Measurements from ENCODE around the gene TBC1D17.

DNA sequence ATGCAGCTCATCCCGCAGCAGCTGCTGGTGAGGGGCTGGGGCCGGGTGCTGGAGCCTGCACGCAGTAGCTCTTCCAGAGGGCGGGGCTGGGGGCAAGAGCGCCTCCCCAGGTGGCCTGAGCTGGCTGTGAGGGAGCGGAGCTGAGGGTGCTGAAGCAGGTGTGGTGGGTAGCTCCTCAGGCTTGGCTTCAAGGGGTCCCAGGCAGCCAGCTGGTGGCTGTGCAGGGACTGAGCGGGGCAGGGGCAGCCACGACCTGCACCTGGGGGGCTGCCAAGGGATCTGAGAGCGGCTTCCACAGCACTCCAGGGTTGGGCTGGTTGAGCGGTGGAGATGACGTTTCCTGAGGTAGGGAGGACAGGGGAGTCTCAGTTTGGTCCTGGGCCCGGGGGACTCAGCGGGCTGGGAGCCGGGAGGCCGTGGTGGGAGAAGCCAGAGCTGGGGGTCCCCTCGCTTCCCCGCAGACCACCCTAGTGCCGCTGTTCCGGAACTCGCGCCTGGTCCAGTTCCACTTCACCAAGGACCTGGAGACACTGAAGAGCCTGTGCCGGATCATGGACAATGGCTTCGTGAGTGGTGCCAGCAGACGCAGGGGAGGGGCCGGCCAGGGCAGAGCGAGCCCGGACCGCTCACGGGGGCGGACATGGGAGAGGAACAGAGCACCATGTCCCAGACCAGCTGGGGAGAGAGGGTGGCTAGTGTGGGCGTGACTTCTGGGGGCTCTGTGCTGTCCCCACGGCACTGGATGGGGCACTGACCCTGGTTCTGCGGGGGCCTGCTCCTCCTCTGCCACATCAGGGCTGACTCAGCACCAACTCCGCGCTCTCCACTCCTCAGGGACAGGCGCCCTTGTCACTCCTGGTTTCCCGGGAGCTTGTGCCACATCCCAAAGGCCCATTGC, 19.2 kb upstream of the TBC1D17 start:
- TF ChIP-seq POLR2AphosphoS5 (IDR thresholded peaks at IDR 0.05) (no peak), POLR2A (IDR thresholded peaks at IDR 0.05) (no peak)
- TF ChIP-seq, protein P1, sequence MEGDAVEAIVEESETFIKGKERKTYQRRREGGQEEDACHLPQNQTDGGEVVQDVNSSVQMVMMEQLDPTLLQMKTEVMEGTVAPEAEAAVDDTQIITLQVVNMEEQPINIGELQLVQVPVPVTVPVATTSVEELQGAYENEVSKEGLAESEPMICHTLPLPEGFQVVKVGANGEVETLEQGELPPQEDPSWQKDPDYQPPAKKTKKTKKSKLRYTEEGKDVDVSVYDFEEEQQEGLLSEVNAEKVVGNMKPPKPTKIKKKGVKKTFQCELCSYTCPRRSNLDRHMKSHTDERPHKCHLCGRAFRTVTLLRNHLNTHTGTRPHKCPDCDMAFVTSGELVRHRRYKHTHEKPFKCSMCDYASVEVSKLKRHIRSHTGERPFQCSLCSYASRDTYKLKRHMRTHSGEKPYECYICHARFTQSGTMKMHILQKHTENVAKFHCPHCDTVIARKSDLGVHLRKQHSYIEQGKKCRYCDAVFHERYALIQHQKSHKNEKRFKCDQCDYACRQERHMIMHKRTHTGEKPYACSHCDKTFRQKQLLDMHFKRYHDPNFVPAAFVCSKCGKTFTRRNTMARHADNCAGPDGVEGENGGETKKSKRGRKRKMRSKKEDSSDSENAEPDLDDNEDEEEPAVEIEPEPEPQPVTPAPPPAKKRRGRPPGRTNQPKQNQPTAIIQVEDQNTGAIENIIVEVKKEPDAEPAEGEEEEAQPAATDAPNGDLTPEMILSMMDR (IDR thresholded peaks at IDR 0.05), result no peak

Data from breast epithelium (tissue), 3 donors.